Left lung (tissue), 10 donors: Measurements from ENCODE around the gene ALDH4A1. TPM values are rescaled to one million over a fixed set of nuclear protein-coding genes. Genes with fewer than 3 reads are reported as not detected.
A peak's percentile ranks its signal among the peaks of the same experiment; 100 is the strongest.
"Not testable (repeated sequence)": the region's sequence is repeated elsewhere in the genome, so short reads cannot be mapped to it uniquely, and the experiment has no call there.

Source experiments
- ATAC-seq: fragments of 200-7000 bp; cut with Tn5 transposase; one replicate; pipeline ENCODE4 v1.9.1; 2020; ENCODE audit warnings: moderate library complexity
- DNase-seq, 4 donors: peaks; one replicate each; pipeline ENCODE4 v3.0.0-alpha.2; 2013 to 2020
- H3K27ac ChIP-seq, 2 donors: fragments of 200-600 bp; sonication (generic) in 1 of 2; one replicate each; pipeline versions ENCODE4 v1.5.0 to v1.8.0; 2020 to 2021
- H3K27me3 ChIP-seq, 2 donors: fragments of 200-600 bp; sonication (generic) in 1 of 2; one replicate each; pipeline versions ENCODE4 v1.5.0 to v1.8.0; 2020 to 2021
- H3K36me3 ChIP-seq, 2 donors: fragments of 200-600 bp; sonication (generic) in 1 of 2; one replicate each; pipeline versions ENCODE4 v1.5.0 to v1.8.0; 2020 to 2021
- H3K4me1 ChIP-seq, 2 donors: fragments of 200-600 bp; one replicate each; pipeline ENCODE4 v1.8.0; 2021
- H3K4me3 ChIP-seq, 2 donors: fragments of 200-600 bp; sonication (generic) in 1 of 2; one replicate each; pipeline versions ENCODE4 v1.5.0 to v1.8.0; 2020 to 2021; ENCODE audit warnings: mild to moderate bottlenecking in 1 of 2
- H3K9me3 ChIP-seq, 2 donors: fragments of 200-600 bp; sonication (generic) in 1 of 2; one replicate each; pipeline versions ENCODE4 v1.5.0 to v1.8.0; 2020 to 2021
- intact Hi-C, 2 donors: fragments of 100-400 bp; cut with DNase I; formaldehyde crosslinking; loops; one replicate each; pipeline versions ENCODE4 v1.11.2 to v1.14.2; 2022
- polyA plus RNA-seq, 6 donors: library from polyadenylated mRNA; unstranded; fragments of 120-200 nt; gene quantifications; one replicate each; pipeline ENCODE4 v1.2.1, GENCODE V29; 2013; ENCODE audit not compliant: insufficient read length in 6 of 6
- total RNA-seq, 2 donors: library from RNA; stranded (reverse); fragmentation: NEBNext Ultra II Directional; extraction: Animal tissue kit (Norgen Biotek cat#: 25700); gene quantifications; one replicate each; pipeline ENCODE4 v1.2.1, GENCODE V29; 2021
- TF ChIP-seq, protein P1 (sequence below), 2 donors: fragments of 200-600 bp; sonication (generic) in 1 of 2; IDR thresholded peaks; one replicate each; pipeline versions ENCODE4 v1.5.0 to v1.8.0; 2021; ENCODE audit warnings: antibody characterized with exemption in 2 of 2
- donor health status: DM: no; HTN: yes; CAD: no.
- donor health status: DM: no; HTN: no; CAD: no.

The ALDH4A1 gene
- total and polyA plus RNA-seq, 8 donors, result 11.3 to 21.1 (median 19.4) TPM

DNA sequence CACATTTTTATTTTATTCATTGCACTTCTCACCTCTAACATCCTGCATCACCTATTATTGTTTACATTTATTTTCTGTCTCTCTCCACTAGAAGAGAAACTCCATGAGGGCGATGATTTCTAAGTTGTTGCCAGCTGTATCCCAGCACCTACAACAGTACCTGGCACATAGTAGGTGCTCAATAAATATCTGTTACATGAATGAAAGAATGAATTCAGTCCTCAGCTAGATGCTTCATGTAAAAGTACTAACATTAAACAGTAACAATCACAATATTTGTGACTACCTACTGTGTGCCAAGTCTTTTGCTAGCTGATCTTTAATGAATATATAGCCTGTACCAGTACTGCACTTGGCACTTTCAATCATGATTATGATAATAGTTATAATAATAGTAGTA lies 45.9 kb downstream of the ALDH4A1 start:
- TF ChIP-seq, protein P1, sequence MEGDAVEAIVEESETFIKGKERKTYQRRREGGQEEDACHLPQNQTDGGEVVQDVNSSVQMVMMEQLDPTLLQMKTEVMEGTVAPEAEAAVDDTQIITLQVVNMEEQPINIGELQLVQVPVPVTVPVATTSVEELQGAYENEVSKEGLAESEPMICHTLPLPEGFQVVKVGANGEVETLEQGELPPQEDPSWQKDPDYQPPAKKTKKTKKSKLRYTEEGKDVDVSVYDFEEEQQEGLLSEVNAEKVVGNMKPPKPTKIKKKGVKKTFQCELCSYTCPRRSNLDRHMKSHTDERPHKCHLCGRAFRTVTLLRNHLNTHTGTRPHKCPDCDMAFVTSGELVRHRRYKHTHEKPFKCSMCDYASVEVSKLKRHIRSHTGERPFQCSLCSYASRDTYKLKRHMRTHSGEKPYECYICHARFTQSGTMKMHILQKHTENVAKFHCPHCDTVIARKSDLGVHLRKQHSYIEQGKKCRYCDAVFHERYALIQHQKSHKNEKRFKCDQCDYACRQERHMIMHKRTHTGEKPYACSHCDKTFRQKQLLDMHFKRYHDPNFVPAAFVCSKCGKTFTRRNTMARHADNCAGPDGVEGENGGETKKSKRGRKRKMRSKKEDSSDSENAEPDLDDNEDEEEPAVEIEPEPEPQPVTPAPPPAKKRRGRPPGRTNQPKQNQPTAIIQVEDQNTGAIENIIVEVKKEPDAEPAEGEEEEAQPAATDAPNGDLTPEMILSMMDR (IDR thresholded peaks at IDR 0.05), result no peak
- no peak for ATAC-seq
- no peaks in the 10 kb centered on the region for H3K36me3 ChIP-seq

DNA sequence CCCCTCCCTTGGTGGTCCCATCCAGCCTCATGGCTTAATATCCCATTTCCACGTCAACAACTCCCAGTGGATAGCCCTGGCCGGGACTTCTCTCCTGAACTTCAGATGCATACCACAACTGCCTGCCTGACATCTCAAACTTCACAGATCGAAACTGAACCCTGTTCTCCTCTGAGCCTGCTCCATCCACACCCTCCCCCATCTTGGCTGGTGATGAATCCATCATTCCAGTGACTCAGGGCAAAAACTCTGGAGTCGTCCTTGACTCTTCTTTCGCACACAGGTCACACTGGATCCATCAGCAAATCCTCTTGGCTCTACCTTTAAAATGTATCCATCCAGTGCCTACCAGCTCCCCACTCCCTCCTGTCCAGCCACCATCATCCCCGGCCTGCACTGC lies 46.8 kb downstream of the ALDH4A1 start:
- H3K36me3 ChIP-seq, result no peaks in the 10 kb centered on the region
- peaks cover 0 to 23% of the 10 kb centered on the region in 2 donors for H3K27me3 ChIP-seq
- DNase-seq, result no peak
- ATAC-seq, result no peak
- intact Hi-C loops, result no loop called here
- TF ChIP-seq, protein P1 (IDR thresholded peaks at IDR 0.05), result no peak
- no peaks in the 10 kb centered on the region for H3K4me1 ChIP-seq
- no peak overlapping the region for H3K27ac ChIP-seq
- no peaks in the 10 kb centered on the region for H3K9me3 ChIP-seq
- no peak overlapping the region for H3K4me3 ChIP-seq

More for the DNA sequence above, 45.9 kb downstream of the ALDH4A1 start:
- intact Hi-C loops, result no loop called here
- H3K27me3 ChIP-seq, result peaks cover 0 to 23% of the 10 kb centered on the region in 2 donors
- no peak overlapping the region for H3K4me3 ChIP-seq
- no peak overlapping the region for H3K27ac ChIP-seq
- H3K4me1 ChIP-seq, result no peaks in the 10 kb centered on the region
- H3K9me3 ChIP-seq, result no peaks in the 10 kb centered on the region
- no peak for DNase-seq

DNA sequence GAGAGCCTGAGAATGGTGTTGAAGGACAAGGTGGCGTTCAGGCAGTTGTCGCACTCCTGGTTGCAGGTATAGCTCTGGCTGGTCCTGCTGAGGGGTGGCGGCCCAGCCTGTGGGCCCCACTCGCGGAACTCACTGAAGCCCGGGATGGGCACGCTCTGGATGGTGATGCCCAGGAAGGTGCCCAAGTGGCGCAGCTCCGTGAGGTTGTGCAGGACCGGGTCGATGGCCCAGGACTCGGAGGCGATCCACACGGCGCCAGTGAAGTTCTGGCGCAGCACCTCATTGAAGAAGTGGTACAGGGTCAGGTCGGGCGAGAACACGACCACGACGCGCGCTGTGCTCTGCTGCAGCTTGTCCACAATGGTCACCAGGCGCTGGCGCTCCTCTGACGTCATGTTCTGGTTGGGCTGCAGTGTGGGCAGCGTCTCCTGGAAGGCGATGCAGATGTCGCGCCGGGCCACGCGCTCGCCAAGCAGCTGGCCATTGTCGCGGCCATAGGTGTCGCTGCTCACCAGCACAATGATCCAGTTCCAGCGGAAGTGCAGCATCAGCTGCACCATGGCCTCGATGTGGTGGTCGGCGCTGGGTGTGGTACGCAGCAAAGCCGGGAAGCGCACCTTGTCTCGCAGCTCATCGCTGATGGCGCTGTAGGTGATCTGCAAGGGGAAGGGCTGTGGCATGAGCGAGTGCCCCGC lies 47.9 kb downstream of the ALDH4A1 start:
- no peak overlapping the region for H3K4me3 ChIP-seq
- ATAC-seq (no peak), DNase-seq (no peak)
- TF ChIP-seq, protein P1 (IDR thresholded peaks at IDR 0.05), result no peak
- H3K9me3 ChIP-seq, result no peaks in the 10 kb centered on the region
- H3K36me3 ChIP-seq, result no peaks in the 10 kb centered on the region
- intact Hi-C loops, result no loop called here
- H3K27me3 ChIP-seq, result peaks cover 0 to 23% of the 10 kb centered on the region in 2 donors
- H3K27ac ChIP-seq, result no peak overlapping the region
- no peaks in the 10 kb centered on the region for H3K4me1 ChIP-seq

DNA sequence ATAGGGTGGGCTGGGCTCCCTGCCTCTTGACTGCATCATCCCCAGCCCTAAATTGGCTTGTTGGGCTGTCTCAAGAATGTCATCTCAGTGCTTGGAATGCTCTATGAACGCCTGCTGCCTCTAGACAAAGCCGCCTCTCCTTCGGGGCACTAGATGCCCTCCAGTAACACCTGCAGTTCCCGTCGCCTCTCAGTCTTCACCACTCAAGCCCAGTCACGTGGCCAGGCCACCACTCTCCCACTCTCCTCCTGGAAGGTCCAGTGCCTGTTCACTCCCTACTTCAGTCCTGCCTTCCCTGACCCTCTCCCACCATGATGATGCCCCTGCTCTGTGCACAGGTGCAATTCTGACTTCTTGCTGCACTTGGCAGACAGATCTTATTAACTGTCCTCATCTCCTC lies 49.9 kb downstream of the ALDH4A1 start:
- no peaks in the 10 kb centered on the region for H3K9me3 ChIP-seq
- ATAC-seq, result peak; percentile 53
- H3K36me3 ChIP-seq, result no peaks in the 10 kb centered on the region
- intact Hi-C loops, result no loop called here
- H3K4me1 ChIP-seq, result no peaks in the 10 kb centered on the region
- no peak overlapping the region for H3K27ac ChIP-seq
- no peak overlapping the region for H3K4me3 ChIP-seq
- no peak for DNase-seq
- peaks cover 0 to 28% of the 10 kb centered on the region in 2 donors for H3K27me3 ChIP-seq
- TF ChIP-seq, protein P1 (IDR thresholded peaks at IDR 0.05), result no peak

DNA sequence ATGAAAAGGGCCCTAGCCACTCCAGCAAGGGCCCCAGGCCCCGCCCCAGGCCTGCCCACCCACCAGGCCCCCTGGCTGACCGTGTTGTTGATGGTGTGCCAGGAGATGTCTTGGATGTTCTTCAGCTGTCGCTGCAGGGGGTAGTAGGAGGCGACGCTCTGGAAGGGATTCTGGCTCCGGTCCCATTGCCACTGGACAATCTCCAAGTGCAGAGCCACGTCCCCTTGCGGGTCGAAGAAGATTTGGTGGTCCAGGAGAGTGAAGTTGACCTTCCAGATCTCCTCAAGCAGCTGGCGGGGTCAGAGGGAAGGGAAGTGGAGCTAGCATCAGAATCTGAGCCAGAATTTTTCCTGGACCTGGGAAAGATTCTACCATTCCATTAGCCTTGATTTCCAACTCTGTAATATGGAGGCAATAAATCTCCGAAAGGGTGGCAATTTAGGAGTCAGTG lies 53.1 kb downstream of the ALDH4A1 start:
- H3K4me3 ChIP-seq, result no peak overlapping the region
- no peak overlapping the region for H3K27ac ChIP-seq
- no peaks in the 10 kb centered on the region for H3K36me3 ChIP-seq
- H3K27me3 ChIP-seq, result peaks cover 0 to 24% of the 10 kb centered on the region in 2 donors
- H3K9me3 ChIP-seq, result no peaks in the 10 kb centered on the region
- intact Hi-C loops, result no loop called here
- ATAC-seq, result no peak
- DNase-seq, result peak in 2 of 4 donors; percentile 82 to 91
- TF ChIP-seq, protein P1 (IDR thresholded peaks at IDR 0.05), result no peak
- no peaks in the 10 kb centered on the region for H3K4me1 ChIP-seq

DNA sequence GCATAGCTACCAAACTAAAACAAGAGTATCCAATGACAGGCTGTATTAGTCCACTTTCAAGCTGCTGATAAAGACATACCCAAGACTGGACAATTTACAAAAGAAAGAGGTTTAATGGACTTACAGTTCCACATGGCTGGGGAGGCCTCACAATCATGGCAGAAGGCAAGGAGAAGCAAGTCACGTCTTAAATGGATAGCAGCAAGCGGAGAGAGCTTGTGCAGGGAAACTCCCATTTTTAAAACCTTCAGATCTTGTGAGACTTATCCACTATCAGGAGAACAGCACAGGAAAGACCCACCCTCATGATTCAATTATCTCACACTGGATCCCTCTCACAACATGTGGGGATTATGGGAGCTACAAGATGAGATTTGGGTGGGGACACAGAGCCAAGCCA lies 54.6 kb downstream of the ALDH4A1 start:
- intact Hi-C loops, H3K9me3 ChIP-seq, DNase-seq, H3K36me3 ChIP-seq, H3K27ac ChIP-seq, ATAC-seq, H3K4me3 ChIP-seq, H3K4me1 ChIP-seq: not testable (repeated sequence)
- H3K27me3 ChIP-seq, result peaks cover 0 to 17% of the 10 kb centered on the region in 2 donors
